HepG2 (cell line): ENCODE data around the gene FUT3. TPM values are rescaled to one million over a fixed set of nuclear protein-coding genes. Genes with fewer than 3 reads are reported as not detected.
A peak's percentile ranks its signal among the peaks of the same experiment; 100 is the strongest.

Experiments
- GPN1 ChIP-seq: sonication (generic); formaldehyde crosslinking; IDR thresholded peaks from 2 replicates; pipeline ENCODE4 v1.5.1; 2020; ENCODE audit warnings: missing genetic modification reagents, borderline replicate concordance
- HDAC2 ChIP-seq: sonication (generic); formaldehyde crosslinking; IDR thresholded peaks from 2 replicates; pipeline ENCODE4 v1.4.0; 2020; ENCODE audit warnings: missing genetic modification reagents
- HOXA7 ChIP-seq: sonication (generic); formaldehyde crosslinking; IDR thresholded peaks from 2 replicates; pipeline ENCODE4 v1.8.1; 2022; ENCODE audit warnings: mild to moderate bottlenecking, missing genetic modification reagents, moderate library complexity
- IKZF4 ChIP-seq: sonication (generic); formaldehyde crosslinking; IDR thresholded peaks from 2 replicates; pipeline ENCODE4 v1.5.1; 2020; ENCODE audit warnings: borderline replicate concordance, mild to moderate bottlenecking, low read depth, missing genetic modification reagents; ENCODE audit errors: not compliant biosample characterization
- KLF6 ChIP-seq: IDR thresholded peaks from 2 replicates; pipeline ENCODE4 v1.8.0; 2016; ENCODE audit warnings: missing biosample characterization, missing genetic modification reagents
- MAZ ChIP-seq, 2 experiments: sonication (generic) in 1 of 2; formaldehyde crosslinking in 1 of 2; IDR thresholded peaks; 2 replicates each; pipeline versions ENCODE4 v1.5.0 to v1.6.1; 2012 to 2020; ENCODE audit warnings: low read depth in 2 of 2, mild to moderate bottlenecking in 2 of 2, borderline replicate concordance in 1 of 2, improper control_type of control experiment in 1 of 2, low read length in 1 of 2, missing genetic modification reagents in 1 of 2, moderate library complexity in 1 of 2
- PPARG ChIP-seq: conservative IDR thresholded peaks from 2 replicates; pipeline ENCODE4 v1.6.1; 2016; ENCODE audit warnings: missing biosample characterization, missing genetic modification reagents
- RAD51 ChIP-seq: fragments of 450-650 bp; IDR thresholded peaks from 2 replicates; pipeline ENCODE4 v1.6.1; 2016; ENCODE audit warnings: borderline replicate concordance
- TEAD3 ChIP-seq: optimal IDR thresholded peaks from 2 replicates; pipeline ENCODE3; 2016; ENCODE audit warnings: borderline replicate concordance
- ZFP1 ChIP-seq: IDR thresholded peaks from 2 replicates; pipeline ENCODE4 v1.6.1; 2016
- ZGPAT ChIP-seq: IDR thresholded peaks from 2 replicates; pipeline ENCODE4 v1.6.1; 2016; ENCODE audit warnings: mild to moderate bottlenecking
- ZMYM2 ChIP-seq: sonication (generic); formaldehyde crosslinking; IDR thresholded peaks from 2 replicates; pipeline ENCODE4 v1.8.0; 2022; ENCODE audit warnings: mild to moderate bottlenecking, missing genetic modification reagents
- ZNF276 ChIP-seq: sonication (generic); formaldehyde crosslinking; IDR thresholded peaks from 2 replicates; pipeline ENCODE4 v1.4.0; 2020; ENCODE audit warnings: mild to moderate bottlenecking, low read depth, missing genetic modification reagents
- ZNF543 ChIP-seq: sonication (generic); formaldehyde crosslinking; IDR thresholded peaks from 2 replicates; pipeline ENCODE4 v1.4.0; 2020; ENCODE audit warnings: mild to moderate bottlenecking, missing genetic modification reagents
- ZNF569 ChIP-seq: sonication (generic); formaldehyde crosslinking; IDR thresholded peaks from 2 replicates; pipeline ENCODE4 v1.5.0; 2020; ENCODE audit warnings: mild to moderate bottlenecking, missing genetic modification reagents, moderate library complexity, borderline replicate concordance
- ZZZ3 ChIP-seq: sonication (generic); formaldehyde crosslinking; IDR thresholded peaks from 2 replicates; pipeline ENCODE4 v1.4.0; 2020; ENCODE audit warnings: missing genetic modification reagents, mild to moderate bottlenecking, borderline replicate concordance
- polyA plus RNA-seq, 8 experiments: library from polyadenylated mRNA; depleted of rRNA in 3 of 8; stranded (reverse) in 7 of 8; unstranded in 1 of 8; fragments of >200 nt; fragmentation: Illumina TruSeq in 4 of 8; extraction: Trizol in 4 of 8; gene quantifications; 2 replicates each; pipeline versions ENCODE4 v1.2.1 to v1.2.3, GENCODE V29; 2011 to 2016; ENCODE audit warnings: low read depth in 4 of 8, missing spikeins in 1 of 8, mixed read lengths in 1 of 8; ENCODE audit not compliant: insufficient read depth in 1 of 8
- total RNA-seq, 5 experiments: library from RNA; depleted of rRNA; stranded (reverse); fragments of >200 nt; fragmentation: Illumina TruSeq; extraction: Trizol; gene quantifications; 2 replicates each; pipeline ENCODE4 v1.2.3, GENCODE V29; 2016; ENCODE audit warnings: low read depth in 1 of 5
- TF ChIP-seq, protein P1 (sequence below): sonication (generic); formaldehyde crosslinking; IDR thresholded peaks from 2 replicates; pipeline ENCODE4 v1.5.0; 2020; ENCODE audit warnings: missing genetic modification reagents, mild to moderate bottlenecking, borderline replicate concordance
- TF ChIP-seq, protein P2 (sequence below), 2 experiments: sonication (generic) in 1 of 2; formaldehyde crosslinking in 1 of 2; IDR thresholded peaks; 2 replicates each; pipeline versions ENCODE4 v1.5.1 to v1.6.1; 2011 to 2020; ENCODE audit warnings: borderline replicate concordance in 1 of 2, low read depth in 1 of 2, low read length in 1 of 2, mild to moderate bottlenecking in 1 of 2, missing genetic modification reagents in 1 of 2, moderate library complexity in 1 of 2

Gene FUT3
- total and polyA plus RNA-seq, 2 of the 13 experiments (the other 11 are each of a cell fraction or from before 2014, with no cell fraction given) = 0.53 to 1.1 TPM

DNA sequence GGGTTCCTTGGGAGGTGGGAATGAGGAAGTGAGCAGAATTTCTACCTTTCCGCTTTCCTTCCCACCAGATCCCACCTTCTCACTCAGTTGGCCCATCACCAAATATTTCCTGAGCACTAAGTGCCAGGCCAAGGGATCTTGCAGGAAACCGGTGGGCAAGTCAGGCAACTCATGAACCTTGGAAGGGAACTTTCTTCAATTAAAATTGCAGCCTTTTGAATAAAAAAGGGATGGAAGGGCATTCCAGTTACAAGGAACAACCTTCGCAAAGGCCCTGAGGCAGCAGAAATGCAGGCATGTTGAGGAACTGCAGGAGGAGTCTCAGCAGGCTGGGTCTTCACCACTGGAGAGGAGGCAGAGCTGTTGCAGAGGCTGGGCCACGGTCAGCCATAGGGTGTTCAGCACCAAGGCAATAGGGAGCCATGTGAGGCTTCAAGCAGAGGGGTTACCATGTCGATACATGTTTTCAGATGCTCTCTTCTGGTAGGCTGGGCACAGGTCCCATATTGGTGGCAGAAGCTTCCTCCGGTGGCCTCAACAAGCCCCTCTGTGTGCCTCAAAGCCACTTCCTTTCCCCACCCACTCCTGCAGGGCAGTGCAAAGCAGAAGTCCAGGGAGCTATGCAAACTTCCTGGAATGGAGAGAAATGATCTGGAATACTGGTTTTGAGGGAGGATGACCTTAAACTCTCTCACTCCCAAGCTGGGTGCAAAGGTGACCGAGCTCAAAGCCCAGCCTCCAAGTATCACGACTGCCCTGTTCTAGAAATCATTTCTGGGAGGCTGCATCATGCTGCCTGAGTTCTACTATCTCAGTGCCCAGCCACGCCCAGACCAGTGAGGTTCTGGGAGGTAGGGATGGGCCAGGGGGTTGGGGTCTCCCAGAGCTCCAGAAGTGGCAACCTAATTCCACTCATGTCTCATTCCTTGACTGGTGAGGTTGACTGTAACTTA, 11.9 kb downstream of the FUT3 start, which contains the start of gene FUT6 (continued):
- TF ChIP-seq, protein P1, sequence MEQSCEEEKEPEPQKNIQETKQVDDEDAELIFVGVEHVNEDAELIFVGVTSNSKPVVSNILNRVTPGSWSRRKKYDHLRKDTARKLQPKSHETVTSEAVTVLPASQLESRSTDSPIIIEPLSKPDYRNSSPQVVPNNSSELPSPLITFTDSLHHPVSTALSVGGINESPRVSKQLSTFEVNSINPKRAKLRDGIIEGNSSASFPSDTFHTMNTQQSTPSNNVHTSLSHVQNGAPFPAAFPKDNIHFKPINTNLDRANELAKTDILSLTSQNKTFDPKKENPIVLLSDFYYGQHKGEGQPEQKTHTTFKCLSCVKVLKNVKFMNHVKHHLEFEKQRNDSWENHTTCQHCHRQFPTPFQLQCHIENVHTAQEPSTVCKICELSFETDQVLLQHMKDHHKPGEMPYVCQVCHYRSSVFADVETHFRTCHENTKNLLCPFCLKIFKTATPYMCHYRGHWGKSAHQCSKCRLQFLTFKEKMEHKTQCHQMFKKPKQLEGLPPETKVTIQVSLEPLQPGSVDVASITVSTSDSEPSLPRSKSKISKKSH (CRISPR knock-in tag) = no peak
- peak; percentile 46; the same call in 1 of the 2 replicates for TF ChIP-seq ZNF276 (CRISPR knock-in tag)
- TF ChIP-seq, protein P2, sequence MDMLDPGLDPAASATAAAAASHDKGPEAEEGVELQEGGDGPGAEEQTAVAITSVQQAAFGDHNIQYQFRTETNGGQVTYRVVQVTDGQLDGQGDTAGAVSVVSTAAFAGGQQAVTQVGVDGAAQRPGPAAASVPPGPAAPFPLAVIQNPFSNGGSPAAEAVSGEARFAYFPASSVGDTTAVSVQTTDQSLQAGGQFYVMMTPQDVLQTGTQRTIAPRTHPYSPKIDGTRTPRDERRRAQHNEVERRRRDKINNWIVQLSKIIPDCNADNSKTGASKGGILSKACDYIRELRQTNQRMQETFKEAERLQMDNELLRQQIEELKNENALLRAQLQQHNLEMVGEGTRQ (IDR thresholded peaks at IDR 0.05; ENCODE audit: low read depth, low read length) = no peak
- TF ChIP-seq, protein P2 (CRISPR knock-in tag; IDR thresholded peaks at IDR 0.05; ENCODE audit: borderline replicate concordance) = no peak
- TF ChIP-seq ZGPAT (CRISPR knock-in tag) = peak; percentile 66
- peak; percentile 66 for TF ChIP-seq ZMYM2
- TF ChIP-seq HOXA7 (CRISPR knock-in tag) = no peak
- TF ChIP-seq ZZZ3 (CRISPR knock-in tag) = no peak
- 0 out of 2 replicates have a peak, but pooled peaks have one; percentile 25 for TF ChIP-seq ZNF543 (CRISPR knock-in tag)
- TF ChIP-seq PPARG (CRISPR knock-in tag) = peak; percentile 72; the same call in 1 of the 2 replicates
- peak; percentile 36; the same call in 1 of the 2 replicates for TF ChIP-seq KLF6 (CRISPR knock-in tag)
- TF ChIP-seq TEAD3 (CRISPR knock-in tag) = peak; percentile 74
- peak; percentile 80 for TF ChIP-seq HDAC2 (CRISPR knock-in tag)
- TF ChIP-seq GPN1 (CRISPR knock-in tag) = no peak
- no peak for TF ChIP-seq RAD51
- no peak for TF ChIP-seq MAZ (IDR thresholded peaks at IDR 0.05; ENCODE audit: borderline replicate concordance, low read depth, low read length)
- TF ChIP-seq MAZ (CRISPR knock-in tag; IDR thresholded peaks at IDR 0.05; ENCODE audit: low read depth) = peak; percentile 51; the same call in 1 of the 2 replicates
- TF ChIP-seq ZFP1 (CRISPR knock-in tag) = no peak; the same call in 1 of the 2 replicates
- TF ChIP-seq ZNF569 (CRISPR knock-in tag) = peak; percentile 35; the same call in 1 of the 2 replicates
- TF ChIP-seq IKZF4 (CRISPR knock-in tag) = no peak
